Suprapubic skin (tissue), 4 donors: Measurements from ENCODE around the gene CHST5.

Experiments
- EP300 ChIP-seq: sonication (generic); formaldehyde crosslinking; IDR thresholded peaks from one replicate; pipeline ENCODE4 v1.6.1; 2017; ENCODE audit warnings: antibody characterized with exemption
- POLR2A ChIP-seq, 2 donors: fragments of 450-650 bp; IDR thresholded peaks; one replicate each; pipeline ENCODE4 v1.6.1; 2017; ENCODE audit warnings: antibody characterized with exemption in 2 of 2, mild to moderate bottlenecking in 2 of 2, moderate library complexity in 2 of 2
- POLR2AphosphoS5 ChIP-seq, 3 donors: sonication (generic); formaldehyde crosslinking; IDR thresholded peaks; one replicate each; pipeline ENCODE4 v1.6.1; 2017; ENCODE audit warnings: antibody characterized with exemption in 3 of 3
- TF ChIP-seq, protein P1 (sequence below), 2 donors: fragments of 200-600 bp in 1 of 2; fragments of 450-650 bp in 1 of 2; sonication (generic) in 1 of 2; IDR thresholded peaks; one replicate each; pipeline ENCODE4 v1.5.1; 2016 to 2019; ENCODE audit warnings: antibody characterized with exemption in 2 of 2, mild to moderate bottlenecking in 1 of 2, moderate library complexity in 1 of 2

DNA sequence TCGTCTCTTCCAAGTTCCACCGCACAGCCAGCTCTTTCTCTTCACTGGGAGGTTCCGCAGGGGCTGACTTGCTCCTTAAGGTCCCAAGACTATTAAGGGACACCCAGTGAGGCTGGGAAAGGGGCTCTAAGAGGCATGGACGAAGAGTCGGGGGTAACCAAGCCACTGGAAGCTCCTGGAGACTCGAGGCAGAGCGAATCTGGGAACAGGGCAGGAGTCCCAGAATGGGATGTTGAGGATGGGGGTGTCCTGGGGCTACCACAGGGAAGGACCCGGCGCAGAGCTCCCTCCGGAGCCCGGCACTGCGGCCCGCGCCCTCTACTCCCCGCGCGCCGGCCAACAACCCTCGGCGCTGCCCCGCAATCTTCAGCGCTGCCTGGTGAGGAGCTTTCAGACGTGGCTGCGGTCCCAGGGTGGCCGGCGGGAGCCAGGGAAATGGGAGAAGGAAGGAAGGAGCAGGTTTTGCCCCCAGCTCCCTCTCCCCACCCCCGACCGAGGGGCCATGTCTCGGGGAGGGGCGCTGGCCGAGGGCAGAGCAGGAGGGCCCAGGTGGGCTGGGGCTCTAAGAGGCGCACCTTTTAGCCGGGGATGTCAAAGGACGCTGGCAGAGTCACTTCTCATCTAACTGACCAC, 581 bp downstream of the CHST5 start:
- TF ChIP-seq, protein P1, sequence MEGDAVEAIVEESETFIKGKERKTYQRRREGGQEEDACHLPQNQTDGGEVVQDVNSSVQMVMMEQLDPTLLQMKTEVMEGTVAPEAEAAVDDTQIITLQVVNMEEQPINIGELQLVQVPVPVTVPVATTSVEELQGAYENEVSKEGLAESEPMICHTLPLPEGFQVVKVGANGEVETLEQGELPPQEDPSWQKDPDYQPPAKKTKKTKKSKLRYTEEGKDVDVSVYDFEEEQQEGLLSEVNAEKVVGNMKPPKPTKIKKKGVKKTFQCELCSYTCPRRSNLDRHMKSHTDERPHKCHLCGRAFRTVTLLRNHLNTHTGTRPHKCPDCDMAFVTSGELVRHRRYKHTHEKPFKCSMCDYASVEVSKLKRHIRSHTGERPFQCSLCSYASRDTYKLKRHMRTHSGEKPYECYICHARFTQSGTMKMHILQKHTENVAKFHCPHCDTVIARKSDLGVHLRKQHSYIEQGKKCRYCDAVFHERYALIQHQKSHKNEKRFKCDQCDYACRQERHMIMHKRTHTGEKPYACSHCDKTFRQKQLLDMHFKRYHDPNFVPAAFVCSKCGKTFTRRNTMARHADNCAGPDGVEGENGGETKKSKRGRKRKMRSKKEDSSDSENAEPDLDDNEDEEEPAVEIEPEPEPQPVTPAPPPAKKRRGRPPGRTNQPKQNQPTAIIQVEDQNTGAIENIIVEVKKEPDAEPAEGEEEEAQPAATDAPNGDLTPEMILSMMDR (IDR thresholded peaks at IDR 0.05) = no peak
- TF ChIP-seq POLR2A (IDR thresholded peaks at IDR 0.05) (no peak), POLR2AphosphoS5 (IDR thresholded peaks at IDR 0.05) (no peak), EP300 (no peak)
